Fibroblast of skin of left quadriceps (primary cell): ENCODE measurements around the gene FOSL2.

Source experiments
- DNase-seq, 2 experiments: peaks; one replicate each; pipeline ENCODE4 v3.0.0-alpha.2; 2013; ENCODE audit warnings: low read depth in 2 of 2

Gene FOSL2

GRCh38 chr2:28412625-28413151, 20.0 kb downstream of the FOSL2 start:
- no peak for DNase-seq

GRCh38 chr2:28413152-28413898, 20.7 kb downstream of the FOSL2 start:
- no peak for DNase-seq

GRCh38 chr2:28413899-28414295, 21.2 kb downstream of the FOSL2 start:
- DNase-seq = no peak

GRCh38 chr2:28414583-28414982, 21.9 kb downstream of the FOSL2 start:
- DNase-seq = no peak

GRCh38 chr2:28415010-28415409, 22.4 kb downstream of the FOSL2 start:
- DNase-seq = no peak

GRCh38 chr2:28415715-28416114, 23.1 kb downstream of the FOSL2 start:
- DNase-seq = no peak

GRCh38 chr2:28419003-28419402, 26.3 kb downstream of the FOSL2 start:
- DNase-seq = no peak

- no peak for DNase-seq
These were observed 27.0 kb downstream of the FOSL2 start for GRCh38 chr2:28419443-28420270.

- DNase-seq = no peak
These were observed 28.1 kb downstream of the FOSL2 start for GRCh38 chr2:28420722-28421121.

GRCh38 chr2:28422908-28423741, 30.5 kb downstream of the FOSL2 start:
- DNase-seq = no peak

GRCh38 chr2:28423856-28424605, 31.4 kb downstream of the FOSL2 start:
- DNase-seq = no peak

- DNase-seq = no peak
These were observed 32.3 kb downstream of the FOSL2 start for GRCh38 chr2:28424799-28425463.

GRCh38 chr2:28425464-28425835, 32.8 kb downstream of the FOSL2 start:
- DNase-seq = no peak

GRCh38 chr2:28427741-28428415, 35.2 kb downstream of the FOSL2 start:
- no peak for DNase-seq

- no peak for DNase-seq
These were observed 35.8 kb downstream of the FOSL2 start for GRCh38 chr2:28428486-28428885.

- DNase-seq = no peak
These were observed 37.1 kb downstream of the FOSL2 start for GRCh38 chr2:28429636-28430376.

- DNase-seq = no peak
These were observed 37.7 kb downstream of the FOSL2 start for GRCh38 chr2:28430377-28430765.

GRCh38 chr2:28430788-28431418, 38.2 kb downstream of the FOSL2 start:
- no peak for DNase-seq

- no peak for DNase-seq
These were observed 39.1 kb downstream of the FOSL2 start for GRCh38 chr2:28431741-28432140.
